Hepatocyte (in vitro differentiated cells): Measurements from ENCODE around the gene IGBP1. TPM values are rescaled to one million over a fixed set of nuclear protein-coding genes. Genes with fewer than 3 reads are reported as not detected.

ENCODE experiments used
- DNase-seq: peaks from one replicate; pipeline ENCODE4 v3.0.0-alpha.2; 2016; ENCODE audit warnings: low spot score
- H2AFZ ChIP-seq: fragments of 200-600 bp; sonication (generic); 2 replicates; pipeline ENCODE4 v1.6.0; 2016; ENCODE audit warnings: antibody characterized with exemption, mild to moderate bottlenecking
- H3K27ac ChIP-seq: fragments of 200-600 bp; sonication (generic); 2 replicates; pipeline ENCODE4 v1.5.1; 2016; ENCODE audit warnings: mild to moderate bottlenecking
- H3K27me3 ChIP-seq: fragments of 200-600 bp; sonication (generic); 2 replicates; pipeline ENCODE4 v1.6.1; 2016
- H3K36me3 ChIP-seq: fragments of 200-600 bp; sonication (generic); replicated peaks from 2 replicates; pipeline ENCODE4 v1.5.1; 2016; ENCODE audit warnings: low read depth; ENCODE audit not compliant: insufficient read depth
- H3K4me1 ChIP-seq: fragments of 200-600 bp; sonication (generic); 2 replicates; pipeline ENCODE4 v1.5.1; 2016; ENCODE audit warnings: mild to moderate bottlenecking, moderate library complexity; ENCODE audit not compliant: insufficient read depth
- H3K4me2 ChIP-seq: fragments of 200-600 bp; sonication (generic); 2 replicates; pipeline ENCODE4 v1.6.0; 2016
- H3K4me3 ChIP-seq: fragments of 200-600 bp; sonication (generic); 2 replicates; pipeline ENCODE4 v1.5.1; 2016; ENCODE audit warnings: mild to moderate bottlenecking
- H3K79me2 ChIP-seq: fragments of 200-600 bp; sonication (generic); 2 replicates; pipeline ENCODE4 v1.6.0; 2017; ENCODE audit warnings: mild to moderate bottlenecking
- H3K9me2 ChIP-seq: fragments of 200-600 bp; sonication (generic); replicated peaks from 2 replicates; pipeline ENCODE4 v1.6.0; 2017; ENCODE audit warnings: mild to moderate bottlenecking; ENCODE audit not compliant: insufficient read depth
- H3K9me3 ChIP-seq: fragments of 200-600 bp; sonication (generic); 2 replicates; pipeline ENCODE4 v1.5.1; 2016; ENCODE audit warnings: low read depth, mild to moderate bottlenecking
- H4K20me1 ChIP-seq: fragments of 200-600 bp; sonication (generic); 2 replicates; pipeline ENCODE4 v1.6.0; 2016; ENCODE audit warnings: mild to moderate bottlenecking; ENCODE audit not compliant: insufficient read depth, poor library complexity, severe bottlenecking
- EZH2 ChIP-seq: fragments of 200-600 bp; sonication (generic); IDR thresholded peaks from 2 replicates; pipeline ENCODE4 v1.6.1; 2016; ENCODE audit warnings: antibody characterized with exemption, mild to moderate bottlenecking, borderline replicate concordance
- EZH2phosphoT487 ChIP-seq: fragments of 200-600 bp; sonication (generic); IDR thresholded peaks from one replicate; pipeline ENCODE4 v1.6.1; 2018; ENCODE audit warnings: antibody characterized with exemption, mild to moderate bottlenecking, low read depth, moderate library complexity; ENCODE audit not compliant: unreplicated experiment, severe bottlenecking
- WGBS: methylation state at CpG from one replicate; pipeline ENCODE4 v1.1.6; 2016; ENCODE audit warnings: low lambda C conversion rate; ENCODE audit errors: missing lambda C conversion rate; 5-methylcytosine and 5-hydroxymethylcytosine counted together
- polyA plus RNA-seq: library from polyadenylated mRNA; unstranded; fragments of >200 nt; fragmentation: Nextera tagmentation; extraction: Ambion mirVana; gene quantifications from 2 replicates; pipeline ENCODE4 v1.2.1, GENCODE V29; 2016
- total RNA-seq: library from RNA; depleted of rRNA; stranded (reverse); fragments of >200 nt; gene quantifications from 2 replicates; pipeline ENCODE4 v1.2.3, GENCODE V29; 2014
- TF ChIP-seq, protein P1 (sequence below): fragments of 200-600 bp; sonication (generic); IDR thresholded peaks from 2 replicates; pipeline ENCODE4 v1.5.1; 2016; ENCODE audit warnings: antibody characterized with exemption, mild to moderate bottlenecking; ENCODE audit not compliant: poor library complexity

IGBP1 gene
- total and polyA plus RNA-seq, 2 experiments from 2014 or later, result 26.8 to 61.6 TPM

DNA sequence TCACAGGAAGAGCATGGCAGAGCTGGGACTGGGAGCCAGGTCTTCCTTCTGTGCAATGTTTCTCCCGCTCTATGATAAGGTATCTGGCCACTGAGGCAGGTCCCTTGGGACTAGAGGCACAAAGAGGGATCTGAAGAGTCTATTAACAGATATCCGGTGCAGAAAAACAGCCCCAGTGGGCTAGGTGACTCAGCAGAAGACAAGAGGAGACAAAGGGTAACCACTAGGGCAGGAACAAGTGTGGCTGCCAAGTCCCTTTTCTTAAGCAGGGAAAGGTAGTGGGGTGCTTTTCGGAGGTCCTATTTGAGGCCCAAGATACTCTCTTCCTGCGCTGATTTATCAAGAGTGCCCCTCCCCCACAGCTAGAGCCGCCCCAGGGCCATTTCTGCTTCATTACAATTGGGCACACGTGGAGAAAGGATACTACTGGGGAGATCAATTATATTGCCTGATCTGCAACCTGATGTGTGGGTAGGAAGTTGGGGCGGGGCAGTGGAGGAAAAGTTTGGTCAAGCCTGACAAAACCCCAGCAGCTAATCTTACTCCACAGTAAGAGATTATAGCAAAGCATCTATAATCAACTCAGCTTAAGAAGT is 43.8 kb downstream of the IGBP1 start, which contains the start of gene DGAT2L6:
Gene DGAT2L6, plus strand, starts transcription at position 546 of the 596 bp plus-strand sequence. CDS start 100 bp downstream, outside the sequence.
- Histone ChIP-seq H3K4me3 (no peak within 1 kb of the TSS), H3K27me3 (no peaks in the 10 kb centered on the region), H3K36me3 (no peaks in the 10 kb centered on the region), H3K4me1 (no peaks in the 10 kb centered on the region), H2AFZ (no peak within 1 kb of the TSS), H3K9me2 (no peaks in the 10 kb centered on the region), H3K27ac (no peak within 1 kb of the TSS), H3K79me2 (no peaks in the 10 kb centered on the region), H4K20me1 (no peaks in the 10 kb centered on the region), H3K9me3 (no peaks in the 10 kb centered on the region), H3K4me2 (no peak within 1 kb of the TSS)
- DNase-seq, result no peak
- 58% methylated on average over 7 of the region's 7 CpGs for WGBS
- TF ChIP-seq, protein P1, sequence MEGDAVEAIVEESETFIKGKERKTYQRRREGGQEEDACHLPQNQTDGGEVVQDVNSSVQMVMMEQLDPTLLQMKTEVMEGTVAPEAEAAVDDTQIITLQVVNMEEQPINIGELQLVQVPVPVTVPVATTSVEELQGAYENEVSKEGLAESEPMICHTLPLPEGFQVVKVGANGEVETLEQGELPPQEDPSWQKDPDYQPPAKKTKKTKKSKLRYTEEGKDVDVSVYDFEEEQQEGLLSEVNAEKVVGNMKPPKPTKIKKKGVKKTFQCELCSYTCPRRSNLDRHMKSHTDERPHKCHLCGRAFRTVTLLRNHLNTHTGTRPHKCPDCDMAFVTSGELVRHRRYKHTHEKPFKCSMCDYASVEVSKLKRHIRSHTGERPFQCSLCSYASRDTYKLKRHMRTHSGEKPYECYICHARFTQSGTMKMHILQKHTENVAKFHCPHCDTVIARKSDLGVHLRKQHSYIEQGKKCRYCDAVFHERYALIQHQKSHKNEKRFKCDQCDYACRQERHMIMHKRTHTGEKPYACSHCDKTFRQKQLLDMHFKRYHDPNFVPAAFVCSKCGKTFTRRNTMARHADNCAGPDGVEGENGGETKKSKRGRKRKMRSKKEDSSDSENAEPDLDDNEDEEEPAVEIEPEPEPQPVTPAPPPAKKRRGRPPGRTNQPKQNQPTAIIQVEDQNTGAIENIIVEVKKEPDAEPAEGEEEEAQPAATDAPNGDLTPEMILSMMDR, result no peak
- TF ChIP-seq EZH2 (no peak), EZH2phosphoT487 (no peak)

DNA sequence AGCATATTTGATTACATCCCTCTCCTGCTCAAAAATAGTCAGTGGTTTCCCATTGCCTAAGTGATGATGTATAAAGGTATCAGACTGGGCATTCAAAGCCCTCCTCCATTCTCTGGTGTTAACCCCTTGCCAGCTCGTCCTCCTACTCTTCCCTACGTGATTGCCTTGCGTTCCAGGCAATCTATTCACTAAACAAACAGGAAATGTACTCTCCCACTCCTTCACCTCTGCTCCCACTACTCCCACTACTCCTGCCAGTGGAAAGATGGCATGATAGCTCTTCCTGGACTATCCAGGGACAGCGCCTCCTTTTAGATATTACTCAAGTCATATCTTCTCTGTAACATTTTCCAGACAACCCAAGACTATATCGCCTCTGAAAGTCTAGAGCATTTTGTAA is 49.8 kb downstream of the IGBP1 start:
- Histone ChIP-seq H2AFZ (no peak overlapping the region), H3K9me2 (no peaks in the 10 kb centered on the region), H3K4me3 (no peak overlapping the region), H3K4me2 (no peak overlapping the region), H3K36me3 (no peaks in the 10 kb centered on the region), H4K20me1 (no peaks in the 10 kb centered on the region), H3K9me3 (no peaks in the 10 kb centered on the region), H3K4me1 (no peaks in the 10 kb centered on the region), H3K27me3 (no peaks in the 10 kb centered on the region), H3K27ac (no peak overlapping the region), H3K79me2 (no peaks in the 10 kb centered on the region)
- WGBS, result 81% methylated on average over 5 of the region's 5 CpGs
- no peak for DNase-seq
- TF ChIP-seq EZH2phosphoT487 (no peak), EZH2 (no peak)
- TF ChIP-seq, protein P1, result no peak

- Histone ChIP-seq H3K79me2 (no peaks in the 10 kb centered on the region), H3K27ac (no peak overlapping the region), H4K20me1 (no peaks in the 10 kb centered on the region), H3K9me3 (no peaks in the 10 kb centered on the region), H3K4me3 (no peak overlapping the region), H3K36me3 (no peaks in the 10 kb centered on the region), H3K4me1 (no peaks in the 10 kb centered on the region), H2AFZ (no peak overlapping the region), H3K27me3 (no peaks in the 10 kb centered on the region), H3K9me2 (no peaks in the 10 kb centered on the region), H3K4me2 (no peak overlapping the region)
- TF ChIP-seq, protein P1, result no peak
- TF ChIP-seq EZH2phosphoT487 (no peak), EZH2 (no peak)
- no peak for DNase-seq
Measured at GRCh38 chrX:70190225-70190624, 57.0 kb downstream of the IGBP1 start.
